GM12878 (cell line): ENCODE measurements around the gene TMEM255B. TPM values are rescaled to one million over a fixed set of nuclear protein-coding genes. Genes with fewer than 3 reads are reported as not detected.

Source experiments
- ATAC-seq: fragments of 200-7000 bp; cut with Tn5 transposase; 3 replicates; pipeline ENCODE4 v1.9.1; 2020; ENCODE audit warnings: mild to moderate bottlenecking, moderate library complexity
- BruUV-seq: library from RNA; stranded (reverse); fragments of 400-500 nt; replicated peaks from 2 replicates; lab custom pipeline; 2021; lab: Mats Ljungman, UMichigan
- CTCF ChIA-PET: fragments of 300-600 bp; sonication (Branson Sonifier 250); formaldehyde crosslinking; extraction: SDS; loops from one replicate; lab custom pipeline; 2021; ENCODE audit warnings: inconsistent platforms; lab: Yijun Ruan, JAX
- POLR2A ChIA-PET: fragments of 350-600 bp; formaldehyde crosslinking; extraction: SDS; loops from one replicate; lab custom pipeline; 2021; ENCODE audit warnings: inconsistent platforms; lab: Charles Lee
- RAD21 ChIA-PET: fragments of 300-600 bp; sonication (Branson Sonifier 250); formaldehyde crosslinking; loops from one replicate; lab custom pipeline; 2023; ENCODE audit warnings: antibody characterized with exemption; ENCODE audit not compliant: unreplicated experiment; lab: Charles Lee
- SMC1A ChIA-PET: fragments of 300-600 bp; sonication (Branson Sonifier 250); formaldehyde crosslinking; loops from one replicate; lab custom pipeline; 2023; ENCODE audit not compliant: unreplicated experiment, uncharacterized antibody; lab: Charles Lee
- DNase-seq: peaks from one replicate; pipeline ENCODE4 v3.0.0-alpha.2; 2011; ENCODE audit warnings: low read depth, low spot score
- FAIRE-seq: peaks from 3 replicates; lab custom pipeline; 2011; peaks lifted over from hg19 to GRCh38; lab: Jason Lieb, UNC
- H2AFZ ChIP-seq: 2 replicates; pipeline ENCODE4 v1.6.0; 2011; ENCODE audit warnings: low read depth, low read length, control low read depth; ENCODE audit not compliant: control insufficient read depth
- H3K27ac ChIP-seq: 2 replicates; pipeline ENCODE4 v1.5.1; 2011; ENCODE audit warnings: control low read depth; ENCODE audit not compliant: control insufficient read depth, insufficient read depth
- H3K27me3 ChIP-seq, 2 experiments: replicated peaks in 1 of 2; 2 replicates each; pipeline versions ENCODE4 v1.6.0 to v1.6.1; 2011; ENCODE audit warnings: low read length in 1 of 2; ENCODE audit not compliant: control insufficient read depth in 2 of 2, insufficient read depth in 2 of 2
- H3K36me3 ChIP-seq, 2 experiments: 2 replicates each; pipeline ENCODE4 v1.5.1; 2011; ENCODE audit warnings: low read length in 1 of 2; ENCODE audit not compliant: control insufficient read depth in 2 of 2, insufficient read depth in 2 of 2
- H3K4me1 ChIP-seq: 2 replicates; pipeline ENCODE4 v1.6.1; 2011; ENCODE audit warnings: mild to moderate bottlenecking, low read length, moderate library complexity, mixed read lengths; ENCODE audit not compliant: control insufficient read depth, insufficient read depth
- H3K4me2 ChIP-seq: 2 replicates; pipeline ENCODE4 v1.6.0; 2011; ENCODE audit warnings: control low read depth; ENCODE audit not compliant: control insufficient read depth, insufficient read depth
- H3K4me3 ChIP-seq: fragments of 200-600 bp; sonication (generic); 2 replicates; pipeline ENCODE4 v1.5.1; 2016
- H3K79me2 ChIP-seq: 2 replicates; pipeline ENCODE4 v1.6.0; 2011; ENCODE audit warnings: low read length; ENCODE audit not compliant: control insufficient read depth, insufficient read depth
- H3K9ac ChIP-seq: 2 replicates; pipeline ENCODE4 v1.8.0; 2011; ENCODE audit warnings: low read length, control low read depth, mixed read lengths; ENCODE audit not compliant: control insufficient read depth, insufficient read depth
- H3K9me3 ChIP-seq: replicated peaks from 3 replicates; pipeline ENCODE4 v1.5.1; 2011; ENCODE audit warnings: mild to moderate bottlenecking, low read length; ENCODE audit not compliant: control insufficient read depth, insufficient read depth
- H4K20me1 ChIP-seq: 2 replicates; pipeline ENCODE4 v1.6.0; 2011; ENCODE audit not compliant: control insufficient read depth, insufficient read depth
- CBX3 ChIP-seq: fragments of 200-600 bp; sonication (generic); IDR thresholded peaks from 2 replicates; pipeline ENCODE4 v1.6.1; 2016; ENCODE audit warnings: low read depth, borderline replicate concordance
- EED ChIP-seq: sonication (generic); IDR thresholded peaks from 2 replicates; pipeline ENCODE4 v1.6.1; 2016; ENCODE audit warnings: antibody characterized with exemption, low read depth
- FOXK2 ChIP-seq: fragments of 450-650 bp; IDR thresholded peaks from 2 replicates; pipeline ENCODE4 v1.6.1; 2017; ENCODE audit warnings: mild to moderate bottlenecking, moderate library complexity
- HDGF ChIP-seq: fragments of 450-650 bp; IDR thresholded peaks from 2 replicates; pipeline ENCODE4 v1.6.1; 2016; ENCODE audit warnings: antibody characterized with exemption
- JUND ChIP-seq: IDR thresholded peaks from 2 replicates; pipeline ENCODE4 v1.6.1; 2012; ENCODE audit warnings: low read depth, mild to moderate bottlenecking, low read length, improper control_type of control experiment, moderate library complexity
- KDM1A ChIP-seq: fragments of 200-600 bp; sonication (generic); IDR thresholded peaks from 2 replicates; pipeline ENCODE4 v1.6.1; 2016; ENCODE audit warnings: borderline replicate concordance
- MTA3 ChIP-seq: IDR thresholded peaks from 2 replicates; pipeline ENCODE4 v1.6.1; 2012; ENCODE audit warnings: low read length, inconsistent platforms, borderline replicate concordance
- MYC ChIP-seq: IDR thresholded peaks from 2 replicates; pipeline ENCODE4 v1.6.1; 2011; ENCODE audit warnings: mild to moderate bottlenecking, low read length, moderate library complexity, inconsistent platforms; ENCODE audit not compliant: insufficient read depth, insufficient replicate concordance, insufficient read length, severe bottlenecking
- NFIC ChIP-seq: IDR thresholded peaks from 2 replicates; pipeline ENCODE4 v1.6.1; 2012; ENCODE audit warnings: low read depth, mild to moderate bottlenecking, inconsistent platforms, low read length, moderate library complexity
- NR2C2 ChIP-seq: IDR thresholded peaks from 2 replicates; pipeline ENCODE4 v1.6.1; 2011; ENCODE audit warnings: borderline replicate concordance, low read depth; ENCODE audit not compliant: control insufficient read depth, insufficient read length
- NR2F1 ChIP-seq: fragments of 450-650 bp; conservative IDR thresholded peaks from 2 replicates; pipeline ENCODE4 v1.6.1; 2017; ENCODE audit warnings: mild to moderate bottlenecking
- POU2F2 ChIP-seq: IDR thresholded peaks from 3 replicates; pipeline ENCODE4 v1.6.1; 2011; ENCODE audit warnings: low read depth, mild to moderate bottlenecking, low read length, borderline replicate concordance
- SUZ12 ChIP-seq: fragments of 200-600 bp; sonication (generic); IDR thresholded peaks from one replicate; pipeline ENCODE4 v1.6.1; 2018; ENCODE audit warnings: antibody characterized with exemption, mild to moderate bottlenecking; ENCODE audit not compliant: unreplicated experiment
- WRNIP1 ChIP-seq: IDR thresholded peaks from 2 replicates; pipeline ENCODE4 v1.6.1; 2011; ENCODE audit warnings: low read depth, low read length, improper control_type of control experiment, borderline replicate concordance
- YBX1 ChIP-seq: fragments of 450-650 bp; IDR thresholded peaks from 2 replicates; pipeline ENCODE4 v1.6.1; 2016; ENCODE audit warnings: antibody characterized with exemption
- ZBED1 ChIP-seq: IDR thresholded peaks from 2 replicates; pipeline ENCODE4 v1.6.1; 2016; ENCODE audit warnings: borderline replicate concordance
- ZNF274 ChIP-seq: IDR thresholded peaks from one replicate; pipeline ENCODE4 v1.8.0; 2011; ENCODE audit not compliant: insufficient read length, insufficient read depth
- WGBS: methylation state at CpG from one replicate; pipeline ENCODE4 v1.1.6; 2016; ENCODE audit warnings: low lambda C conversion rate; ENCODE audit not compliant: insufficient replicate concordance, insufficient coverage; ENCODE audit errors: missing lambda C conversion rate; 5-methylcytosine and 5-hydroxymethylcytosine counted together
- in situ Hi-C: fragments of 300-500 bp; cut with MboI; formaldehyde crosslinking; loops from 9 replicates; pipeline ENCODE4 v1.14.3; 2018; ENCODE audit warnings: mixed read lengths
- intact Hi-C: fragments of 100-400 bp; cut with micrococcal nuclease; formaldehyde crosslinking; loops from one replicate; pipeline ENCODE4 v1.14.2; 2022; ENCODE audit not compliant: unreplicated experiment
- polyA plus RNA-seq, 11 experiments: library from polyadenylated mRNA; depleted of rRNA in 4 of 11; unstranded in 6 of 11; stranded (reverse) in 5 of 11; fragments of >200 nt; fragmentation: Nextera tagmentation in 4 of 11; fragmentation: Illumina TruSeq in 1 of 11; extraction: Ambion mirVana in 4 of 11; extraction: Trizol in 1 of 11; gene quantifications; 1 replicate in 1 of 11; 2 replicates in 10 of 11; pipeline versions ENCODE4 v1.2.1 to v1.2.3, GENCODE V29; 2011 to 2016; ENCODE audit warnings: inconsistent platforms in 2 of 11, missing spikeins in 2 of 11, low read depth in 1 of 11
- total RNA-seq, 4 experiments: library from RNA; depleted of rRNA in 3 of 4; stranded (reverse); fragments of >200 nt in 3 of 4; fragmentation: Illumina TruSeq in 1 of 4; extraction: Trizol in 1 of 4; gene quantifications; 2 replicates each; pipeline versions ENCODE4 v1.2.1 to v1.2.3, GENCODE V29; 2013 to 2021
- TF ChIP-seq, protein P1 (sequence below): IDR thresholded peaks from 2 replicates; pipeline ENCODE4 v1.6.1; 2011; ENCODE audit warnings: mild to moderate bottlenecking, low read depth, low read length, moderate library complexity; ENCODE audit not compliant: insufficient replicate concordance
- TF ChIP-seq, protein P2 (sequence below): IDR thresholded peaks from 2 replicates; pipeline ENCODE4 v1.6.1; 2012; ENCODE audit warnings: low read length, inconsistent platforms
- TF ChIP-seq, protein P3 (sequence below): fragments of 150-350 bp; IDR thresholded peaks from 2 replicates; pipeline ENCODE4 v1.6.1; 2016; ENCODE audit warnings: low read depth, low read length

Gene TMEM255B
- total and polyA plus RNA-seq, 10 of the 15 experiments (the other 5 are each of a cell fraction or from before 2014, with no cell fraction given), result 0.04 to 0.62 (median 0.13) TPM; not detected in 3

DNA sequence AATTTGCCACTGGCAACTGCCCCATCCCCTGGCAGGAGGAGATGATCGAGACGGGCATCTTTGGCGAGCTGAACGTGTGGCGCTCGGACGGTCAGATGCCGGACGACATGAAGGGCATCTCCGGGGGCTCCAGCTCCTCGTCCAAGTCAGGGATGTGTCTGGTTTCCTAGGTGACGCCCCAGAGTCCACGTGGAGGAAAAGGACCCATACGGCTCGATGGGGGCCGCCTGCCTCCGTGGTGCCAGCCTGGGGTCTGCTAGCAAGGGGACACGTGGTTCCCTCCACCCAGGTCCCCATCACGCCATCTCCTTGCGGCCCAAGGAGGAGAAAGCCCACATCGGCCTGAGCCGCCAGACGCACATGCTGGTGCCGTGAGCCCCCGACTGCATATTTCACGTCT lies 23.8 kb upstream of the TMEM255B start:
- no peak overlapping the region for H3K4me2 ChIP-seq
- ChIA-PET SMC1A (no interaction called here), RAD21 (no interaction called here), POLR2A (no interaction called here), CTCF (no interaction called here)
- no peaks in the 10 kb centered on the region for H3K27me3 ChIP-seq
- no TSS peak for BruUV-seq
- TF ChIP-seq, protein P1, sequence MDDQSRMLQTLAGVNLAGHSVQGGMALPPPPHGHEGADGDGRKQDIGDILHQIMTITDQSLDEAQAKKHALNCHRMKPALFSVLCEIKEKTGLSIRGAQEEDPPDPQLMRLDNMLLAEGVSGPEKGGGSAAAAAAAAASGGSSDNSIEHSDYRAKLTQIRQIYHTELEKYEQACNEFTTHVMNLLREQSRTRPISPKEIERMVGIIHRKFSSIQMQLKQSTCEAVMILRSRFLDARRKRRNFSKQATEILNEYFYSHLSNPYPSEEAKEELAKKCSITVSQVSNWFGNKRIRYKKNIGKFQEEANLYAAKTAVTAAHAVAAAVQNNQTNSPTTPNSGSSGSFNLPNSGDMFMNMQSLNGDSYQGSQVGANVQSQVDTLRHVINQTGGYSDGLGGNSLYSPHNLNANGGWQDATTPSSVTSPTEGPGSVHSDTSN, result no peak
- TF ChIP-seq NR2F1 (no peak), JUND (no peak), EED (no peak), ZNF274 (no peak), FOXK2 (no peak), MYC (no peak), CBX3 (no peak), MTA3 (no peak), NFIC (no peak), HDGF (no peak), WRNIP1 (no peak), NR2C2 (no peak), POU2F2 (no peak), SUZ12 (no peak), ZBED1 (no peak), YBX1 (no peak), KDM1A (no peak)
- TF ChIP-seq, protein P2, sequence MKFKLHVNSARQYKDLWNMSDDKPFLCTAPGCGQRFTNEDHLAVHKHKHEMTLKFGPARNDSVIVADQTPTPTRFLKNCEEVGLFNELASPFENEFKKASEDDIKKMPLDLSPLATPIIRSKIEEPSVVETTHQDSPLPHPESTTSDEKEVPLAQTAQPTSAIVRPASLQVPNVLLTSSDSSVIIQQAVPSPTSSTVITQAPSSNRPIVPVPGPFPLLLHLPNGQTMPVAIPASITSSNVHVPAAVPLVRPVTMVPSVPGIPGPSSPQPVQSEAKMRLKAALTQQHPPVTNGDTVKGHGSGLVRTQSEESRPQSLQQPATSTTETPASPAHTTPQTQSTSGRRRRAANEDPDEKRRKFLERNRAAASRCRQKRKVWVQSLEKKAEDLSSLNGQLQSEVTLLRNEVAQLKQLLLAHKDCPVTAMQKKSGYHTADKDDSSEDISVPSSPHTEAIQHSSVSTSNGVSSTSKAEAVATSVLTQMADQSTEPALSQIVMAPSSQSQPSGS, result no peak
- TF ChIP-seq, protein P3, sequence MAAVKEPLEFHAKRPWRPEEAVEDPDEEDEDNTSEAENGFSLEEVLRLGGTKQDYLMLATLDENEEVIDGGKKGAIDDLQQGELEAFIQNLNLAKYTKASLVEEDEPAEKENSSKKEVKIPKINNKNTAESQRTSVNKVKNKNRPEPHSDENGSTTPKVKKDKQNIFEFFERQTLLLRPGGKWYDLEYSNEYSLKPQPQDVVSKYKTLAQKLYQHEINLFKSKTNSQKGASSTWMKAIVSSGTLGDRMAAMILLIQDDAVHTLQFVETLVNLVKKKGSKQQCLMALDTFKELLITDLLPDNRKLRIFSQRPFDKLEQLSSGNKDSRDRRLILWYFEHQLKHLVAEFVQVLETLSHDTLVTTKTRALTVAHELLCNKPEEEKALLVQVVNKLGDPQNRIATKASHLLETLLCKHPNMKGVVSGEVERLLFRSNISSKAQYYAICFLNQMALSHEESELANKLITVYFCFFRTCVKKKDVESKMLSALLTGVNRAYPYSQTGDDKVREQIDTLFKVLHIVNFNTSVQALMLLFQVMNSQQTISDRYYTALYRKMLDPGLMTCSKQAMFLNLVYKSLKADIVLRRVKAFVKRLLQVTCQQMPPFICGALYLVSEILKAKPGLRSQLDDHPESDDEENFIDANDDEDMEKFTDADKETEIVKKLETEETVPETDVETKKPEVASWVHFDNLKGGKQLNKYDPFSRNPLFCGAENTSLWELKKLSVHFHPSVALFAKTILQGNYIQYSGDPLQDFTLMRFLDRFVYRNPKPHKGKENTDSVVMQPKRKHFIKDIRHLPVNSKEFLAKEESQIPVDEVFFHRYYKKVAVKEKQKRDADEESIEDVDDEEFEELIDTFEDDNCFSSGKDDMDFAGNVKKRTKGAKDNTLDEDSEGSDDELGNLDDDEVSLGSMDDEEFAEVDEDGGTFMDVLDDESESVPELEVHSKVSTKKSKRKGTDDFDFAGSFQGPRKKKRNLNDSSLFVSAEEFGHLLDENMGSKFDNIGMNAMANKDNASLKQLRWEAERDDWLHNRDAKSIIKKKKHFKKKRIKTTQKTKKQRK, result no peak
- no peaks in the 10 kb centered on the region for H3K79me2 ChIP-seq
- H3K4me1 ChIP-seq, result no peaks in the 10 kb centered on the region
- no peak overlapping the region for H3K4me3 ChIP-seq
- no peak for DNase-seq
- FAIRE-seq, result no peak
- no peak overlapping the region for H3K9ac ChIP-seq
- ATAC-seq, result no peak
- no peaks in the 10 kb centered on the region for H4K20me1 ChIP-seq
- WGBS, result 69% methylated on average over 26 of the region's 26 CpGs
- H3K9me3 ChIP-seq, result no peaks in the 10 kb centered on the region; the same call in 2 of the 3 replicates
- no peak overlapping the region for H3K27ac ChIP-seq
- no peak overlapping the region for H2AFZ ChIP-seq
- in situ Hi-C loops, result no loop called here
- H3K36me3 ChIP-seq, result no peaks in the 10 kb centered on the region
- intact Hi-C loops, result no loop called here
